ENCODE measurements around the gene PSMD9.
A peak's percentile ranks its signal among the peaks of the same experiment; 100 is the strongest.

Gene PSMD9

DNA sequence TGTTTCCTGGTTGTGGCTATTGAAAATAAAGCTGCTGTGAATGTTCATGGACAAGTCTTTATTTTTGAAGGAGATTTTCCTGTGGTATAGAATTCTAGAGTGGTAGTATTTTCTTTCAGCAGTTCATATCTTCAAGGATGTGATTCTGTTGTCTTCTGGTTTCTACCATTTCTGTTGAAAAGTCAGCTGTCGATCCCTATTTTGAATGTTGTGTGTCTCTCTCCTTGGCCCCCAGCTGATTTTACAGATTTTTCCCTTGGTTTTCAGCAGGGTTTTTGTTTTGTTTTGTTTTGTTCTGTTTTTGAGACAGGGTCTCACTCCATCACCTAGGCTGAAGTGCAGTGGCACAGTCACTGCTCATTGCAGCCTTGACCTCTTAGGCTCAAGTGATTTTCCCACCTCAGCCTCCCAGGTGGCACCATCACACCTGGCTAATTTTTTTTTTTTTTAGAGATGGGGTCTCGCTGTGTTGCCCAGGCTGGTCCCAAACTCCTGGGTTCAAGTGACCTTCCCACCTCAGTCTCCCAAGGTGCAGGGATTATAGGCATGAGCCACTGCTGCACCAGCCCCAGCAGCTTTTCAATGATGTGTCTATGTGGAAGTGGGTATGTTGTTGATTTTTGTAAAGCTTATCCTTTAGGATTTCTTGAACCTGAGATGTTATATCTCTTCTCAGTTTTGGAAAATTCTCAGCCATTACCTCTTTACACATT is 57.9 kb downstream of the PSMD9 start:
- TF ChIP-seq, protein P1, sequence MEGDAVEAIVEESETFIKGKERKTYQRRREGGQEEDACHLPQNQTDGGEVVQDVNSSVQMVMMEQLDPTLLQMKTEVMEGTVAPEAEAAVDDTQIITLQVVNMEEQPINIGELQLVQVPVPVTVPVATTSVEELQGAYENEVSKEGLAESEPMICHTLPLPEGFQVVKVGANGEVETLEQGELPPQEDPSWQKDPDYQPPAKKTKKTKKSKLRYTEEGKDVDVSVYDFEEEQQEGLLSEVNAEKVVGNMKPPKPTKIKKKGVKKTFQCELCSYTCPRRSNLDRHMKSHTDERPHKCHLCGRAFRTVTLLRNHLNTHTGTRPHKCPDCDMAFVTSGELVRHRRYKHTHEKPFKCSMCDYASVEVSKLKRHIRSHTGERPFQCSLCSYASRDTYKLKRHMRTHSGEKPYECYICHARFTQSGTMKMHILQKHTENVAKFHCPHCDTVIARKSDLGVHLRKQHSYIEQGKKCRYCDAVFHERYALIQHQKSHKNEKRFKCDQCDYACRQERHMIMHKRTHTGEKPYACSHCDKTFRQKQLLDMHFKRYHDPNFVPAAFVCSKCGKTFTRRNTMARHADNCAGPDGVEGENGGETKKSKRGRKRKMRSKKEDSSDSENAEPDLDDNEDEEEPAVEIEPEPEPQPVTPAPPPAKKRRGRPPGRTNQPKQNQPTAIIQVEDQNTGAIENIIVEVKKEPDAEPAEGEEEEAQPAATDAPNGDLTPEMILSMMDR (IDR thresholded peaks at IDR 0.05; ENCODE audit: borderline replicate concordance, insufficient read depth, low read depth, low read length) = no peak
- H3K4me3 ChIP-seq (ENCODE audit: low read depth, low read length) = no peak overlapping the region

DNA sequence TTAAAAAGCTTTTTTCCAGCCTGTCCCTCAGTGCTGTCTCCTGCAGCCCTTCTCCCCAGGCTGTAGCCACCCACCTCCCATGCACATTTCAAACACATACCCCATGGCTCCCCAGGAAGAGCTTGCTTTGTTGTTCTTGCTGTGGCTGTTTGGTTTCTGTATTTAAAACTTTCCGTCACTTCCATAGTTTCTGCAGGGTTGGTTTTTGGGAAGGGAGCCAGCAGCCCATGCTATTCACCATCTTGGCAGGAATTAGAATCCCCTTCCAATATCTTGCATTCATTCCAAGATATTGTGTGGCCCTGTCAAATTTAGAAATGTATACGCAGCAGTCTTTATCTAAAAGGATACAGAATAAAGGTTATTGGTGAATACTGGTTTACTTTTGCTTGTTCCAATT is 59.4 kb downstream of the PSMD9 start:
- TF ChIP-seq, protein P1 (IDR thresholded peaks at IDR 0.05; ENCODE audit: borderline replicate concordance, insufficient read depth, low read depth, low read length) = no peak
- no peak overlapping the region for H3K4me3 ChIP-seq (ENCODE audit: low read depth, low read length)

DNA sequence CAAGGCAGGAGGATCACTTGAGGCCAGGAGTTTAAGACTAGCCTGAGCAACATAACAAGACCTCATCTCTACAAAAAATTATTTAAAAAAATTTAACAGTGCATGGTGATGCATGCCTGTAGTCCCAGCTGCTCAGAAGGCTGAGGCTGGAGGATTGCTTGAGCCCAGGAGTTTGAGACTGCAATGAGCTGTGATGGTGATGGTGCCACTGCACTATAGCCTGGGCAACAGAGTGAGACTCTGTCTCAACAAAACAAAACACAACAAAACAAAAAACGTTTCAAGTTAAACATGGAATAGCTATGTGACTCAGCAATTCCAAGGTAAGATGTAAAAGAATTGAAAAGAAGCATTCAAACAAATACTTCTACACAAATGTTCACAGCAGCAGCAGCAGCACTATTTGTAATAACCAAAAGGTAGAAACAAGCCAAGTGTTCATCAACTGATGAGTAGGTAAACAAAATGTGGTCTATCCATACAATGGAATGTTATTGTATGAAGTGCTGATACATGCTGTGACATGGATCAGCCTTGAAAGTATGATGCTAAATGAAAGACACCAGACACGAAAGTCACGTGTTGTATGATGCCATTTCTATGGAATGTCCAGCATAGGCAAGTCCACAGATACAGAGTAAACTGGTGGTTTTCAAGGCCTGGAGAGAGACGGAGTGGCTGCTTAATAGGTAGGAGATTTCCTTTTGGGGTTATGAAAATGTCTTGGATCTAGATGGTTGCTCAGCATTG is 61.2 kb downstream of the PSMD9 start:
- H3K4me3 ChIP-seq (ENCODE audit: low read depth, low read length) = no peak overlapping the region
- TF ChIP-seq, protein P1 (IDR thresholded peaks at IDR 0.05; ENCODE audit: borderline replicate concordance, insufficient read depth, low read depth, low read length) = no peak

DNA sequence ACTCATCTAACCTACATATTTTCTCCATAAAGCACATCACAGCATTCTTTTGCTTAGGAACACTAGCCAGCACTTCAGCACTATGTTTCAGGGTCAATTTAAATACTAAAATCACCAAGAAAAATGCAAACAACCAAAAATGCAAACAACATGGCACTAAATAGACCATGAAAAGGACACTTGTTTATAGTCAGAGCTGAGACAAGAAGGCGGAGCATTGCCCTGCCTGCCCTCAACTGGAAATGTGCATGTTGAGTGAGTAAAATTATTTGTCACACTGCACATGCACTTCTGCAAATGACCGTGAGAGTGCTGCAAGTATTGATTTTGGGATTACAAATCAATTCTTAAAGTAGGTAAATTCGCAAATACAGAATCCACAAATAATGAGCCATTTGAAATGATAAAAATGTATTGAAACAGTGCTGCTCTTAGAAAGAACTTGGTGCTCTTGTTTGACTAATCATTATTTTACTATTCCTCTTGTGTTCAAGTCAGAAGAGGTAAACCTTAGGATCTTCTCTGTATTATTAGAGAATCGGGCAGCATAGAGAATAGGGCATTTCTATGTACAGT is 64.6 kb downstream of the PSMD9 start:
- H3K4me3 ChIP-seq (ENCODE audit: low read depth, low read length) = no peak overlapping the region
- TF ChIP-seq, protein P1 (IDR thresholded peaks at IDR 0.05; ENCODE audit: borderline replicate concordance, insufficient read depth, low read depth, low read length) = no peak

DNA sequence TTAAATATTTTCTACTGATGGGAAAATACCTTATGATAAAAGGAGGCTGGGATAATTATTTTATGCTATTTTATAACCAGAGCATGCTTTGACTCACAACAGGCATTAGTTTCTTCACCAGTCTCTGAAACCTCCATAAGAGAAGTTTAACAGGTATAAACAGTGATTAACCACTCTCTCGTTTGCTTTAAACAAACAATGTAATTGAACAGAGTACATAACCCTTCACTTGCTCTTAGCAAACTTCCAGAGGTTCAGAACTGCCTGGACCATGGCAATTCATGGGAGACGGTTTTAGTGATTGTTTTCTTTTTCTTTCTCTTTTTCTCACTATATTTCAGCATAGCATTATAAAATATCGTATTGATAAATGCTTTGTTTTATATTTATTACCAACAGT is 65.1 kb downstream of the PSMD9 start:
- TF ChIP-seq, protein P1 (IDR thresholded peaks at IDR 0.05; ENCODE audit: borderline replicate concordance, insufficient read depth, low read depth, low read length) = no peak
- no peak overlapping the region for H3K4me3 ChIP-seq (ENCODE audit: low read depth, low read length)

DNA sequence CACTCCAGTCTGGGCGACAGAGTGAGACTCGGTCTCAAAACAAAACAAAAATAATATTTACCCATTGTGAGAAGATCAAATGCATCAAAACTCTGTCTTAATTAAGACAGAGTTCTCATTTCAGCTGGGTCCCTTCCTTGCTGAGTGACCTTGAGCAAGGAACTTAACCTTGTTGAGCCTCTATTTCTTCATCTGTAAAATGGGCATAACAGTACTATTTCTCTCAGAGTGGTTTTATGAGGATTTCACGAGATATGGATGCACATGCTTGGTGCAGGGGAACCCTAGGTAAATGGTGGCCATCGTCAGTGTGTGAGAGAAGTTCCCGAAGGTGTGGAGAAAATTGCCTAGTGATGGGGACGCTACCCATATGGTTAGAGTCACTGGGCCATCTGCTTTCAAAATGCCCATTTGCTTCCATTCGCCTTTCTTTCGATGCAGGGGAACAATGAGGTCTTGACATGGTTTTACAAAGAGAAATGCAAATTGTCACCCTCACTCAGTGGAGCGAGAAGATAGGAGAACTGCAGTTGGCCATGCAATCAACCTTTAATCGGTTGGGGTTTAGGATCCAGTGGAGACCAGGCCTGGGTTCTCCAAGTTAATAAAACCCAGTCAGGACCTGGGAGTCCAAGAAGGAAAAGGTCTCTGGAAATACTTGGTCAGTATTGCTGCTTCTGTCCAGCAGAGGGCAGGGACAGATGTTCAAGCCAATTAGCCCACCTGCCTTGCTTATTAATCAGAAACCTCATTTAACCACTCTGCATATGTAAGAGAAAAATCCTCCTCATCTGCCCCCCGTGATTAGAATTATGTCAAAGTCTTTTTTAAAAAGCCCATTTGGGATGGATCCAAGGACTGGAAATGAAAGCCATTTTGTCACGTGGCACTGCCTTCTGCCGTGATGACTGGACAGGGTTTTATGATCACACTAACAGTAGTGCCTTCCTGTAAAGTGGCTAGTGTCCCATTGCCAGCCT is 67.0 kb downstream of the PSMD9 start:
- TF ChIP-seq, protein P1 (IDR thresholded peaks at IDR 0.05; ENCODE audit: borderline replicate concordance, insufficient read depth, low read depth, low read length) = peak; percentile 56; the same call in 1 of the 2 replicates
- H3K4me3 ChIP-seq (ENCODE audit: low read depth, low read length) = no peak overlapping the region
